IMR-90 (cell line): ENCODE measurements around the gene PTPN21. TPM values are rescaled to one million over a fixed set of nuclear protein-coding genes. Genes with fewer than 3 reads are reported as not detected.

Source experiments
- ATAC-seq: fragments of 200-7000 bp; cut with Tn5 transposase; 2 replicates; pipeline ENCODE4 v1.9.1; 2020; ENCODE audit warnings: low read depth, mild to moderate bottlenecking, moderate library complexity
- BruUV-seq: library from RNA; stranded (reverse); fragments of 400-500 nt; replicated peaks from 2 replicates; lab custom pipeline; 2021; lab: Mats Ljungman, UMichigan
- CTCF ChIA-PET: fragments of 300-600 bp; formaldehyde crosslinking; extraction: SDS; loops from one replicate; lab custom pipeline; 2021; ENCODE audit warnings: antibody characterized with exemption; lab: Yijun Ruan, JAX
- POLR2A ChIA-PET: fragments of 300-600 bp; sonication (Branson Sonifier 250); formaldehyde crosslinking; loops from one replicate; lab custom pipeline; 2022; ENCODE audit warnings: antibody characterized with exemption; ENCODE audit not compliant: unreplicated experiment; lab: Charles Lee
- DNase-seq: peaks from one replicate; pipeline ENCODE4 v3.0.0; 2013
- H2AFZ ChIP-seq: replicated peaks from 2 replicates; pipeline ENCODE3; 2013; ENCODE audit warnings: low read length, mild to moderate bottlenecking; ENCODE audit not compliant: poor library complexity
- H2AK5ac ChIP-seq: 2 replicates; pipeline ENCODE4 v1.6.1; 2013; ENCODE audit warnings: low read depth, low read length, inconsistent platforms
- H2AK9ac ChIP-seq: replicated peaks from 2 replicates; pipeline ENCODE3; 2013; ENCODE audit warnings: mild to moderate bottlenecking, low read depth, low read length, moderate library complexity; ENCODE audit not compliant: poor library complexity
- H2BK120ac ChIP-seq: 2 replicates; pipeline ENCODE4 v1.6.1; 2013; ENCODE audit warnings: low read depth, low read length, inconsistent platforms
- H2BK15ac ChIP-seq: 3 replicates; pipeline ENCODE4 v1.6.1; 2013; ENCODE audit warnings: low read depth, low read length, inconsistent platforms
- H2BK20ac ChIP-seq: 2 replicates; pipeline ENCODE4 v1.6.1; 2013; ENCODE audit warnings: low read depth, mild to moderate bottlenecking, inconsistent platforms, low read length, moderate library complexity
- H2BK5ac ChIP-seq: 2 replicates; pipeline ENCODE4 v1.6.1; 2013; ENCODE audit warnings: mild to moderate bottlenecking, low read depth, low read length, inconsistent platforms; ENCODE audit not compliant: poor library complexity, severe bottlenecking
- H3K14ac ChIP-seq: replicated peaks from 2 replicates; pipeline ENCODE4 v1.6.1; 2013; ENCODE audit warnings: low read depth, low read length, inconsistent platforms
- H3K18ac ChIP-seq: 2 replicates; pipeline ENCODE4 v1.6.1; 2013; ENCODE audit warnings: low read depth, low read length, control low read depth
- H3K23ac ChIP-seq: 2 replicates; pipeline ENCODE4 v1.6.1; 2013; ENCODE audit warnings: low read depth, low read length, inconsistent platforms
- H3K27ac ChIP-seq: 2 replicates; pipeline ENCODE4 v1.5.1; 2013; ENCODE audit warnings: mild to moderate bottlenecking, control low read depth, low read length; ENCODE audit not compliant: insufficient read depth
- H3K27me3 ChIP-seq: 2 replicates; pipeline ENCODE4 v1.6.1; 2013; ENCODE audit warnings: low read length; ENCODE audit not compliant: control insufficient read depth, insufficient read depth
- H3K36me3 ChIP-seq: 2 replicates; pipeline ENCODE4 v1.6.1; 2013; ENCODE audit warnings: low read length, mixed read lengths; ENCODE audit not compliant: control insufficient read depth, insufficient read depth
- H3K4ac ChIP-seq: 2 replicates; pipeline ENCODE4 v1.6.1; 2013; ENCODE audit warnings: low read depth, low read length, inconsistent platforms
- H3K4me1 ChIP-seq: 2 replicates; pipeline ENCODE4 v1.6.1; 2013; ENCODE audit warnings: low read length, mixed read lengths; ENCODE audit not compliant: control insufficient read depth, insufficient read depth
- H3K4me2 ChIP-seq: 2 replicates; pipeline ENCODE4 v1.6.1; 2013; ENCODE audit warnings: low read depth, mild to moderate bottlenecking, control low read depth, low read length, moderate library complexity
- H3K4me3 ChIP-seq: 2 replicates; pipeline ENCODE4 v1.5.1; 2013; ENCODE audit warnings: low read depth, mild to moderate bottlenecking, control low read depth, low read length, moderate library complexity; ENCODE audit not compliant: insufficient read depth
- H3K56ac ChIP-seq: 2 replicates; pipeline ENCODE4 v1.6.1; 2013; ENCODE audit warnings: low read length, inconsistent platforms; ENCODE audit not compliant: insufficient read depth; ENCODE audit errors: extremely low read depth
- H3K79me1 ChIP-seq, 2 experiments: 2 replicates each; pipeline ENCODE4 v1.6.1; 2013; ENCODE audit warnings: low read length in 2 of 2, inconsistent platforms in 1 of 2, low read depth in 1 of 2
- H3K9ac ChIP-seq: 2 replicates; pipeline ENCODE4 v1.6.1; 2013; ENCODE audit warnings: low read depth, low read length, control low read depth
- H3K9me1 ChIP-seq: 2 replicates; pipeline ENCODE4 v1.6.1; 2013; ENCODE audit warnings: low read length, inconsistent platforms; ENCODE audit not compliant: insufficient read depth
- H3K9me3 ChIP-seq: 2 replicates; pipeline ENCODE4 v1.6.1; 2013; ENCODE audit warnings: low read length; ENCODE audit not compliant: control insufficient read depth, insufficient read depth
- H4K20me1 ChIP-seq: 2 replicates; pipeline ENCODE4 v1.6.1; 2013; ENCODE audit warnings: low read length, inconsistent platforms; ENCODE audit not compliant: insufficient read depth
- H4K5ac ChIP-seq: 2 replicates; pipeline ENCODE4 v1.6.1; 2013; ENCODE audit warnings: mild to moderate bottlenecking, low read depth, low read length, control low read depth
- H4K8ac ChIP-seq, 2 experiments: 2 replicates each; pipeline ENCODE4 v1.6.1; 2013; ENCODE audit warnings: low read depth in 2 of 2, low read length in 2 of 2, control low read depth in 1 of 2, inconsistent platforms in 1 of 2
- H4K91ac ChIP-seq: 2 replicates; pipeline ENCODE4 v1.6.1; 2013; ENCODE audit warnings: low read depth, low read length, inconsistent platforms; ENCODE audit not compliant: insufficient read depth
- BHLHE40 ChIP-seq: fragments of 150-350 bp; IDR thresholded peaks from 2 replicates; pipeline ENCODE4 v1.6.1; 2016; ENCODE audit warnings: mild to moderate bottlenecking, low read depth, low read length
- CEBPB ChIP-seq: IDR thresholded peaks from 2 replicates; pipeline ENCODE4 v1.6.1; 2012; ENCODE audit warnings: low read depth, low read length, improper control_type of control experiment
- CHD1 ChIP-seq: IDR thresholded peaks from 2 replicates; pipeline ENCODE4 v1.6.1; 2012; ENCODE audit warnings: low read depth, low read length, improper control_type of control experiment
- FOS ChIP-seq: fragments of 150-350 bp; IDR thresholded peaks from 2 replicates; pipeline ENCODE4 v1.6.1; 2016; ENCODE audit warnings: low read depth, low read length
- MAZ ChIP-seq: IDR thresholded peaks from 2 replicates; pipeline ENCODE4 v1.6.1; 2012; ENCODE audit warnings: low read depth, mild to moderate bottlenecking, low read length, improper control_type of control experiment, moderate library complexity, borderline replicate concordance
- MXI1 ChIP-seq: IDR thresholded peaks from 2 replicates; pipeline ENCODE4 v1.6.1; 2012; ENCODE audit warnings: low read depth, mild to moderate bottlenecking, low read length, moderate library complexity, borderline replicate concordance
- NFE2L2 ChIP-seq: fragments of 150-350 bp; IDR thresholded peaks from 2 replicates; pipeline ENCODE4 v1.6.1; 2016; ENCODE audit warnings: low read depth, mild to moderate bottlenecking, low read length
- POLR2A ChIP-seq: IDR thresholded peaks from 2 replicates; pipeline ENCODE4 v1.6.1; 2012; ENCODE audit warnings: mild to moderate bottlenecking, low read depth, low read length
- RAD21 ChIP-seq: IDR thresholded peaks from 2 replicates; pipeline ENCODE4 v1.6.1; 2012; ENCODE audit warnings: low read length, improper control_type of control experiment
- RCOR1 ChIP-seq: IDR thresholded peaks from 2 replicates; pipeline ENCODE4 v1.6.1; 2012; ENCODE audit warnings: mild to moderate bottlenecking, low read length, improper control_type of control experiment; ENCODE audit not compliant: insufficient replicate concordance
- RFX5 ChIP-seq: IDR thresholded peaks from 2 replicates; pipeline ENCODE4 v1.8.0; 2012; ENCODE audit warnings: low read depth, mild to moderate bottlenecking, low read length, moderate library complexity
- SMC3 ChIP-seq: fragments of 150-350 bp; IDR thresholded peaks from 2 replicates; pipeline ENCODE4 v1.6.1; 2016; ENCODE audit warnings: low read depth, mild to moderate bottlenecking, antibody characterized with exemption, low read length, moderate library complexity
- WGBS, 2 experiments: methylation state at CpG; one replicate each; pipeline versions ENCODE4 v1.1.5 to v1.1.7; 2013; ENCODE audit warnings: missing lambda C conversion rate in 2 of 2; ENCODE audit not compliant: insufficient read length in 1 of 2; ENCODE audit errors: extremely low coverage in 2 of 2; 5-methylcytosine and 5-hydroxymethylcytosine counted together
- dilution Hi-C: fragments of 300-500 bp; cut with HindIII; formaldehyde crosslinking; loops from one replicate; pipeline ENCODE4 v1.14.3; 2018; ENCODE audit warnings: low sequenced_read_pairs; ENCODE audit not compliant: unreplicated experiment
- in situ Hi-C: fragments of 300-500 bp; cut with MboI; formaldehyde crosslinking; loops from 3 replicates; pipeline ENCODE4 v1.14.3; 2019; ENCODE audit warnings: low sequenced_read_pairs, inconsistent platforms, mixed read lengths
- intact Hi-C: fragments of 100-400 bp; cut with micrococcal nuclease; formaldehyde crosslinking; loops from 2 replicates; pipeline ENCODE4 v1.10.0; 2022
- polyA plus RNA-seq, 3 experiments: library from polyadenylated mRNA; depleted of rRNA; stranded (reverse); fragments of >200 nt; gene quantifications; 2 replicates each; pipeline ENCODE4 v1.2.3, GENCODE V29; 2012; ENCODE audit warnings: low replicate concordance in 1 of 3
- total RNA-seq: library from RNA; depleted of rRNA; stranded (reverse); fragments of >200 nt; gene quantifications from 2 replicates; pipeline ENCODE4 v1.2.3, GENCODE V29; 2012
- TF ChIP-seq, protein P1 (sequence below): conservative IDR thresholded peaks from 2 replicates; pipeline ENCODE4 v1.5.1; 2012; ENCODE audit warnings: mild to moderate bottlenecking, low read depth, low read length, improper control_type of control experiment
- TF ChIP-seq, protein P2 (sequence below): fragments of 150-350 bp; IDR thresholded peaks from 2 replicates; pipeline ENCODE4 v1.6.1; 2016; ENCODE audit warnings: low read depth, mild to moderate bottlenecking, low read length, moderate library complexity, borderline replicate concordance
- TF ChIP-seq, protein P3 (sequence below): fragments of 150-350 bp; IDR thresholded peaks from 2 replicates; pipeline ENCODE4 v1.6.1; 2017; ENCODE audit warnings: mild to moderate bottlenecking, antibody characterized with exemption, low read length, low read depth

PTPN21 gene
- total and polyA plus RNA-seq, 2 of the 4 experiments (the other 2 are of a cell fraction) = 10.4 to 10.7 TPM

DNA sequence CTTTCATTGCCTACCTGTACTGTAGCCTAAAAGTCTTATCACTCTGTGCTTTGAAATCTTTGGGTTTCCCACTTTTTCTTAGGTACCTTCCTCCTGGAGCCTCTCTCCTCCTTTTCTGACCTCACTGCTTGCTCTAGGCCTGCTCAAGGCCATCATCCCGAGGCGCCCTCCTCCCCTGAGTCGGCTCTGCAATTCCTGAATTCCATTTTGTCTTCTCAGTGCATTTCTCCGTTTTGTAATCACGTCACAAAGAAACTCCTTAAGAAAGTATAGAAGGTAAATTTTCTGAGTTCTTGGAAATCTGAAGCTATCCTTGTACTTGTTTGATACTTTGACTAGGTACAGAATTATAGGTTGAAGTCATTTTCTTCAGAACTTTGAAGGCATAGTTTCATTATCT lies 33.3 kb upstream of the PTPN21 start:
- H3K14ac ChIP-seq = no peak overlapping the region
- H3K4me3 ChIP-seq = no peak overlapping the region
- H3K23ac ChIP-seq = no peak overlapping the region
- WGBS, 2 experiments = no CpG with 5 or more reads among the region's 5 CpGs
- H3K36me3 ChIP-seq = peaks cover 14% of the 10 kb centered on the region
- H2AK9ac ChIP-seq = no peak overlapping the region
- no peak overlapping the region for H4K8ac ChIP-seq
- no peak overlapping the region for H2AFZ ChIP-seq
- no peak overlapping the region for H3K4me2 ChIP-seq
- no peaks in the 10 kb centered on the region for H3K9me3 ChIP-seq
- H3K79me1 ChIP-seq = peaks cover 12 to 21% of the 10 kb centered on the region in 2 experiments; a peak in 3 of 4 replicates
- H3K4me1 ChIP-seq = peaks cover 7% of the 10 kb centered on the region
- no peak overlapping the region for H4K5ac ChIP-seq
- H2BK5ac ChIP-seq = no peak overlapping the region
- no peak overlapping the region for H3K9ac ChIP-seq
- no peaks in the 10 kb centered on the region for H3K9me1 ChIP-seq
- no peak for DNase-seq
- POLR2A ChIA-PET = no interaction called here
- CTCF ChIA-PET = interaction anchor here (0.7 kb wide), 1 partner anchor 107 kb away, joined by 8 read pairs; no protein-coding TSS in a partner anchor
- intact Hi-C loops = loop anchor here (10.0 kb wide), 1 partner anchor 427 kb away; no protein-coding TSS in a partner anchor
- H3K27ac ChIP-seq = no peak overlapping the region
- H3K4ac ChIP-seq = no peak overlapping the region
- no peak overlapping the region for H2AK5ac ChIP-seq
- dilution Hi-C loops = no loop called here
- H2BK120ac ChIP-seq = no peak overlapping the region
- no peak for ATAC-seq
- no peak overlapping the region for H2BK20ac ChIP-seq
- H2BK15ac ChIP-seq = no peak overlapping the region
- TF ChIP-seq FOS (no peak), NFE2L2 (no peak), RAD21 (no peak), RCOR1 (no peak), MXI1 (no peak), MAZ (no peak), RFX5 (no peak), BHLHE40 (no peak), POLR2A (no peak), SMC3 (no peak), CHD1 (no peak), CEBPB (no peak)
- TF ChIP-seq, protein P1, sequence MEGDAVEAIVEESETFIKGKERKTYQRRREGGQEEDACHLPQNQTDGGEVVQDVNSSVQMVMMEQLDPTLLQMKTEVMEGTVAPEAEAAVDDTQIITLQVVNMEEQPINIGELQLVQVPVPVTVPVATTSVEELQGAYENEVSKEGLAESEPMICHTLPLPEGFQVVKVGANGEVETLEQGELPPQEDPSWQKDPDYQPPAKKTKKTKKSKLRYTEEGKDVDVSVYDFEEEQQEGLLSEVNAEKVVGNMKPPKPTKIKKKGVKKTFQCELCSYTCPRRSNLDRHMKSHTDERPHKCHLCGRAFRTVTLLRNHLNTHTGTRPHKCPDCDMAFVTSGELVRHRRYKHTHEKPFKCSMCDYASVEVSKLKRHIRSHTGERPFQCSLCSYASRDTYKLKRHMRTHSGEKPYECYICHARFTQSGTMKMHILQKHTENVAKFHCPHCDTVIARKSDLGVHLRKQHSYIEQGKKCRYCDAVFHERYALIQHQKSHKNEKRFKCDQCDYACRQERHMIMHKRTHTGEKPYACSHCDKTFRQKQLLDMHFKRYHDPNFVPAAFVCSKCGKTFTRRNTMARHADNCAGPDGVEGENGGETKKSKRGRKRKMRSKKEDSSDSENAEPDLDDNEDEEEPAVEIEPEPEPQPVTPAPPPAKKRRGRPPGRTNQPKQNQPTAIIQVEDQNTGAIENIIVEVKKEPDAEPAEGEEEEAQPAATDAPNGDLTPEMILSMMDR = no peak
- TF ChIP-seq, protein P2, sequence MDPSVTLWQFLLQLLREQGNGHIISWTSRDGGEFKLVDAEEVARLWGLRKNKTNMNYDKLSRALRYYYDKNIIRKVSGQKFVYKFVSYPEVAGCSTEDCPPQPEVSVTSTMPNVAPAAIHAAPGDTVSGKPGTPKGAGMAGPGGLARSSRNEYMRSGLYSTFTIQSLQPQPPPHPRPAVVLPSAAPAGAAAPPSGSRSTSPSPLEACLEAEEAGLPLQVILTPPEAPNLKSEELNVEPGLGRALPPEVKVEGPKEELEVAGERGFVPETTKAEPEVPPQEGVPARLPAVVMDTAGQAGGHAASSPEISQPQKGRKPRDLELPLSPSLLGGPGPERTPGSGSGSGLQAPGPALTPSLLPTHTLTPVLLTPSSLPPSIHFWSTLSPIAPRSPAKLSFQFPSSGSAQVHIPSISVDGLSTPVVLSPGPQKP = no peak
- TF ChIP-seq, protein P3, sequence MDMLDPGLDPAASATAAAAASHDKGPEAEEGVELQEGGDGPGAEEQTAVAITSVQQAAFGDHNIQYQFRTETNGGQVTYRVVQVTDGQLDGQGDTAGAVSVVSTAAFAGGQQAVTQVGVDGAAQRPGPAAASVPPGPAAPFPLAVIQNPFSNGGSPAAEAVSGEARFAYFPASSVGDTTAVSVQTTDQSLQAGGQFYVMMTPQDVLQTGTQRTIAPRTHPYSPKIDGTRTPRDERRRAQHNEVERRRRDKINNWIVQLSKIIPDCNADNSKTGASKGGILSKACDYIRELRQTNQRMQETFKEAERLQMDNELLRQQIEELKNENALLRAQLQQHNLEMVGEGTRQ = no peak
- no peaks in the 10 kb centered on the region for H3K27me3 ChIP-seq
- no TSS peak for BruUV-seq
- H4K20me1 ChIP-seq = no peaks in the 10 kb centered on the region
- no peak overlapping the region for H3K56ac ChIP-seq
- H4K91ac ChIP-seq = no peak overlapping the region
- in situ Hi-C loops = no loop called here
- no peak overlapping the region for H3K18ac ChIP-seq
